K562 (cell line): Measurements from ENCODE around the gene NACC1. TPM values are rescaled to one million over a fixed set of nuclear protein-coding genes. Genes with fewer than 3 reads are reported as not detected.

Experiments
- HDAC2 ChIP-seq: fragments of 450-650 bp; IDR thresholded peaks from 2 replicates; pipeline ENCODE4 v1.6.1; 2016; ENCODE audit warnings: mild to moderate bottlenecking
- HEY1 ChIP-seq: fragments of 250-450 bp; sonication (Bioruptor Pico); IDR thresholded peaks from 2 replicates; pipeline ENCODE4 v1.5.0; 2020; ENCODE audit warnings: mild to moderate bottlenecking, moderate library complexity, borderline replicate concordance
- HNRNPK ChIP-seq: fragments of 200-400 bp; formaldehyde crosslinking; IDR thresholded peaks from one replicate; pipeline ENCODE4 v1.6.1; 2018; ENCODE audit warnings: mild to moderate bottlenecking, low read depth, low read length; ENCODE audit not compliant: poor library complexity, severe bottlenecking
- HOXB6 ChIP-seq: fragments of 250-450 bp; sonication (Bioruptor Pico); IDR thresholded peaks from 2 replicates; pipeline ENCODE4 v1.5.1; 2022; ENCODE audit warnings: mild to moderate bottlenecking, borderline replicate concordance
- MED1 ChIP-seq: sonication (generic); formaldehyde crosslinking; IDR thresholded peaks from 2 replicates; pipeline ENCODE4 v1.8.1; 2023; ENCODE audit warnings: missing genetic modification reagents, borderline replicate concordance
- MEF2D ChIP-seq: conservative IDR thresholded peaks from 2 replicates; pipeline ENCODE4 v1.6.1; 2016; ENCODE audit warnings: low read depth, missing genetic modification characterization, missing compliant biosample characterization
- NFE2L1 ChIP-seq: fragments of 450-650 bp; IDR thresholded peaks from 2 replicates; pipeline ENCODE4 v1.6.1; 2016; ENCODE audit warnings: missing genetic modification characterization, low read depth, mild to moderate bottlenecking, missing compliant biosample characterization, moderate library complexity, borderline replicate concordance
- PCBP1 ChIP-seq: fragments of 200-400 bp; formaldehyde crosslinking; IDR thresholded peaks from 2 replicates; pipeline ENCODE4 v1.6.1; 2018; ENCODE audit warnings: mild to moderate bottlenecking, low read depth, low read length; ENCODE audit not compliant: poor library complexity, severe bottlenecking
- PHF20 ChIP-seq: fragments of 450-650 bp; IDR thresholded peaks from 2 replicates; pipeline ENCODE4 v1.6.1; 2018; ENCODE audit not compliant: partially characterized antibody
- PHF8 ChIP-seq: fragments of 200-600 bp; sonication (generic); IDR thresholded peaks from 2 replicates; pipeline ENCODE4 v1.6.1; 2012; ENCODE audit warnings: mixed run types, mild to moderate bottlenecking, inconsistent platforms, low read length, moderate library complexity, borderline replicate concordance
- PTRF ChIP-seq: fragments of 450-650 bp; IDR thresholded peaks from 2 replicates; pipeline ENCODE4 v1.6.1; 2016; ENCODE audit warnings: mild to moderate bottlenecking, missing genetic modification characterization, missing compliant biosample characterization
- ZFP30 ChIP-seq: fragments of 250-450 bp; sonication (Bioruptor Pico); IDR thresholded peaks from 2 replicates; pipeline ENCODE4 v1.8.0; 2022; ENCODE audit warnings: moderate library complexity, mild to moderate bottlenecking, inconsistent platforms, borderline replicate concordance
- ZNF384 ChIP-seq: IDR thresholded peaks from 2 replicates; pipeline ENCODE4 v1.6.1; 2012; ENCODE audit warnings: low read depth, low read length, improper control_type of control experiment
- ZNF407 ChIP-seq: fragments of 450-650 bp; IDR thresholded peaks from 2 replicates; pipeline ENCODE4 v1.6.1; 2016; ENCODE audit warnings: low read depth
- ZNF41 ChIP-seq: fragments of 250-450 bp; sonication (Bioruptor Pico); conservative IDR thresholded peaks from 2 replicates; pipeline ENCODE4 v1.4.0; 2020; ENCODE audit warnings: mild to moderate bottlenecking
- polyA plus RNA-seq, 8 experiments: library from polyadenylated mRNA; depleted of rRNA in 4 of 8; stranded (reverse) in 5 of 8; unstranded in 3 of 8; fragments of >200 nt; fragmentation: Nextera tagmentation in 2 of 8; fragmentation: Illumina TruSeq in 1 of 8; extraction: Ambion mirVana in 2 of 8; extraction: Trizol in 1 of 8; gene quantifications; 2 replicates each; pipeline versions ENCODE4 v1.2.1 to v1.2.3, GENCODE V29; 2011 to 2014; ENCODE audit warnings: inconsistent platforms in 1 of 8, missing spikeins in 1 of 8
- total RNA-seq, 7 experiments: library from RNA; depleted of rRNA in 6 of 7; stranded (reverse); fragments of >200 nt in 6 of 7; fragmentation: Illumina TruSeq in 2 of 7; extraction: Trizol in 2 of 7; gene quantifications; 2 replicates each; pipeline versions ENCODE4 v1.2.1 to v1.2.3, GENCODE V29; 2011 to 2021; ENCODE audit warnings: low replicate concordance in 1 of 7
- TF ChIP-seq, protein P1 (sequence below): sonication (generic); formaldehyde crosslinking; IDR thresholded peaks from 2 replicates; pipeline ENCODE4 v1.8.0; 2022; ENCODE audit warnings: missing genetic modification reagents, mild to moderate bottlenecking, moderate library complexity, borderline replicate concordance

The NACC1 gene
- total and polyA plus RNA-seq, 9 of the 15 experiments (the other 6 are each of a cell fraction or from before 2014, with no cell fraction given), result 0.04 to 96.6 (median 25.8) TPM

- TF ChIP-seq HOXB6 (CRISPR knock-in tag) (0 out of 2 replicates have a peak, but pooled peaks have one; percentile 37), ZNF41 (CRISPR knock-in tag) (no peak; the same call in 1 of the 2 replicates), ZNF407 (no peak), MED1 (CRISPR knock-in tag) (no peak), ZFP30 (no peak), PHF20 (no peak), PHF8 (no peak; the same call in 1 of the 2 replicates), HDAC2 (no peak), MEF2D (tag) (peak; percentile 73), PCBP1 (no peak), HNRNPK (no peak), HEY1 (peak; percentile 17; the same call in 1 of the 2 replicates), NFE2L1 (no peak), ZNF384 (no peak), PTRF (no peak)
- TF ChIP-seq, protein P1, sequence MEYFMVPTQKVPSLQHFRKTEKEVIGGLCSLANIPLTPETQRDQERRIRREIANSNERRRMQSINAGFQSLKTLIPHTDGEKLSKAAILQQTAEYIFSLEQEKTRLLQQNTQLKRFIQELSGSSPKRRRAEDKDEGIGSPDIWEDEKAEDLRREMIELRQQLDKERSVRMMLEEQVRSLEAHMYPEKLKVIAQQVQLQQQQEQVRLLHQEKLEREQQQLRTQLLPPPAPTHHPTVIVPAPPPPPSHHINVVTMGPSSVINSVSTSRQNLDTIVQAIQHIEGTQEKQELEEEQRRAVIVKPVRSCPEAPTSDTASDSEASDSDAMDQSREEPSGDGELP (CRISPR knock-in tag), result peak; percentile 4; the same call in 1 of the 2 replicates
Observed at GRCh38 chr19:13098277-13099072, 19.6 kb upstream of the NACC1 start (continued).
